PC-9 (cell line): ENCODE results near the gene PPP2R5C. TPM values are rescaled to one million over a fixed set of nuclear protein-coding genes. Genes with fewer than 3 reads are reported as not detected.

ENCODE experiments used
- BruUV-seq: library from RNA; stranded (reverse); fragments of 400-500 nt; replicated peaks from 2 replicates; lab custom pipeline; 2021; lab: Mats Ljungman, UMichigan
- CTCF ChIA-PET: fragments of 300-600 bp; sonication (Branson Sonifier 250); formaldehyde crosslinking; loops from one replicate; lab custom pipeline; 2022; ENCODE audit warnings: antibody characterized with exemption; lab: Charles Lee
- POLR2A ChIA-PET: fragments of 300-600 bp; sonication (Branson Sonifier 250); formaldehyde crosslinking; loops from one replicate; lab custom pipeline; 2022; ENCODE audit warnings: antibody characterized with exemption; ENCODE audit not compliant: unreplicated experiment; lab: Charles Lee
- DNase-seq, 2 experiments: peaks; one replicate each; pipeline versions ENCODE4 v3.0.0 to v3.0.0-alpha.2; 2015 to 2022; ENCODE audit warnings: mixed read lengths in 1 of 2
- H2AFZ ChIP-seq: fragments of 200-600 bp; sonication (generic); 2 replicates; pipeline ENCODE4 v1.8.1; 2017; ENCODE audit warnings: antibody characterized with exemption
- H3F3A ChIP-seq: fragments of 200-600 bp; sonication (generic); 2 replicates; pipeline ENCODE4 v1.8.1; 2017; ENCODE audit warnings: antibody characterized with exemption, mild to moderate bottlenecking, low read depth; ENCODE audit not compliant: insufficient read depth
- H3K27ac ChIP-seq: fragments of 200-600 bp; sonication (generic); 2 replicates; pipeline ENCODE4 v1.6.1; 2016; ENCODE audit warnings: mixed run types
- H3K27me3 ChIP-seq: fragments of 200-600 bp; sonication (generic); 2 replicates; pipeline ENCODE4 v1.6.1; 2016; ENCODE audit warnings: low read depth, mixed run types; ENCODE audit not compliant: insufficient read depth
- H3K36me3 ChIP-seq: fragments of 200-600 bp; sonication (generic); 2 replicates; pipeline ENCODE4 v1.6.1; 2016; ENCODE audit warnings: low read depth, mixed run types
- H3K4me1 ChIP-seq: fragments of 200-600 bp; sonication (generic); replicated peaks from 2 replicates; pipeline ENCODE4 v1.6.1; 2016; ENCODE audit warnings: mixed run types; ENCODE audit not compliant: insufficient read depth
- H3K4me2 ChIP-seq: fragments of 200-600 bp; sonication (generic); 2 replicates; pipeline ENCODE4 v1.6.1; 2017; ENCODE audit warnings: mixed run types
- H3K4me3 ChIP-seq: fragments of 200-600 bp; sonication (generic); 2 replicates; pipeline ENCODE4 v1.6.1; 2016; ENCODE audit warnings: mixed run types
- H3K79me2 ChIP-seq: fragments of 200-600 bp; sonication (generic); 2 replicates; pipeline ENCODE4 v1.6.1; 2017; ENCODE audit warnings: low read depth, mixed run types
- H3K9me2 ChIP-seq: fragments of 200-600 bp; sonication (generic); 2 replicates; pipeline ENCODE4 v1.8.1; 2017; ENCODE audit warnings: mild to moderate bottlenecking; ENCODE audit not compliant: insufficient read depth
- H3K9me3 ChIP-seq: fragments of 200-600 bp; sonication (generic); 2 replicates; pipeline ENCODE4 v1.8.1; 2016; ENCODE audit warnings: low read depth; ENCODE audit not compliant: insufficient read depth
- H4K20me1 ChIP-seq: fragments of 200-600 bp; sonication (generic); 2 replicates; pipeline ENCODE4 v1.8.1; 2017; ENCODE audit not compliant: insufficient read depth
- CTCF ChIP-seq: fragments of 200-600 bp; sonication (generic); conservative IDR thresholded peaks from 2 replicates; pipeline ENCODE4 v1.6.1; 2017; ENCODE audit warnings: mixed run types, antibody characterized with exemption, mild to moderate bottlenecking, moderate library complexity
- EZH2 ChIP-seq: fragments of 200-600 bp; sonication (generic); IDR thresholded peaks from 2 replicates; pipeline ENCODE4 v1.8.0; 2017; ENCODE audit warnings: antibody characterized with exemption, low read depth
- intact Hi-C: fragments of 100-400 bp; cut with micrococcal nuclease; formaldehyde crosslinking; loops from one replicate; pipeline ENCODE4 v1.10.0; 2022; ENCODE audit not compliant: unreplicated experiment
- total RNA-seq: library from RNA; stranded (reverse); gene quantifications from 2 replicates; pipeline ENCODE4 v1.2.3, GENCODE V29; 2021

Gene PPP2R5C
- total RNA-seq, 1 experiment from 2014 or later: 401 TPM

- Histone ChIP-seq H2AFZ (no peak overlapping the region), H3K36me3 (no peaks in the 10 kb centered on the region), H3K9me3 (no peaks in the 10 kb centered on the region), H3F3A (peaks cover 10% of the 10 kb centered on the region; the same call in 1 of the 2 replicates), H3K4me1 (peaks cover 11% of the 10 kb centered on the region), H3K4me3 (no peak overlapping the region), H3K79me2 (peaks cover 8% of the 10 kb centered on the region), H3K27ac (no peak overlapping the region), H3K4me2 (no peak overlapping the region), H3K9me2 (no peaks in the 10 kb centered on the region), H3K27me3 (no peaks in the 10 kb centered on the region), H4K20me1 (no peaks in the 10 kb centered on the region)
- no TSS peak for BruUV-seq
- peak in 1 of 2 experiments; percentile 32 for DNase-seq
- POLR2A ChIA-PET: no interaction called here
- CTCF ChIA-PET: interaction anchor here (0.6 kb wide), 1 partner anchor 779 kb away, joined by 3 read pairs; no protein-coding TSS in a partner anchor
- no peak for TF ChIP-seq EZH2
- intact Hi-C loops: no loop called here
These were observed 3.7 kb upstream of the PPP2R5C start for GRCh38 chr14:101757839-101758211.

- TF ChIP-seq EZH2 (no peak), CTCF (no peak)
- Histone ChIP-seq H2AFZ (no peak overlapping the region), H3F3A (peaks cover 15% of the 10 kb centered on the region; the same call in 1 of the 2 replicates), H4K20me1 (no peaks in the 10 kb centered on the region), H3K27me3 (no peaks in the 10 kb centered on the region), H3K4me2 (no peak overlapping the region), H3K9me2 (no peaks in the 10 kb centered on the region), H3K27ac (no peak overlapping the region), H3K9me3 (no peaks in the 10 kb centered on the region), H3K4me3 (no peak overlapping the region), H3K36me3 (peaks cover 8% of the 10 kb centered on the region), H3K4me1 (peaks cover 14% of the 10 kb centered on the region), H3K79me2 (peaks cover 20% of the 10 kb centered on the region)
- intact Hi-C loops: no loop called here
- peak in 1 of 2 experiments; percentile 33 for DNase-seq
- CTCF ChIA-PET: no interaction called here
- POLR2A ChIA-PET: interaction anchor here (0.7 to 0.9 kb wide), 2 partner anchors 21 to 28 kb away, joined by 3 to 4 read pairs; no protein-coding TSS in a partner anchor
- BruUV-seq: no TSS peak
These were observed 2.5 kb upstream of the PPP2R5C start for GRCh38 chr14:101758913-101759593.

- Histone ChIP-seq H2AFZ (no peak overlapping the region), H3F3A (peaks cover 25% of the 10 kb centered on the region; the same call in 1 of the 2 replicates), H3K9me3 (no peaks in the 10 kb centered on the region), H3K27ac (no peak overlapping the region), H3K4me2 (peak overlapping the region; percentile 71), H3K4me1 (peaks cover 21% of the 10 kb centered on the region), H3K27me3 (no peaks in the 10 kb centered on the region), H3K79me2 (peaks cover 21% of the 10 kb centered on the region), H3K36me3 (peaks cover 21% of the 10 kb centered on the region), H3K9me2 (no peaks in the 10 kb centered on the region), H3K4me3 (peak overlapping the region; percentile 42; the same call in 1 of the 2 replicates), H4K20me1 (no peaks in the 10 kb centered on the region)
- intact Hi-C loops: loop anchor here (1.0 to 2.0 kb wide), 3 partner anchors 29 to 378 kb away; partner anchors contain the start of gene WDR20
- POLR2A ChIA-PET: interaction anchor here (0.5 to 1.6 kb wide), 17 partner anchors 20 to 1622 kb away, joined by 3 to 44 read pairs (median 7); partner anchors contain the start of gene HSP90AA1
- peak; percentile 95 to 99 for DNase-seq
- CTCF ChIA-PET: interaction anchor here (0.5 to 1.4 kb wide), 13 partner anchors 11 to 1364 kb away, joined by 3 to 15 read pairs (median 6); no protein-coding TSS in a partner anchor
- BruUV-seq: no TSS peak
- TF ChIP-seq CTCF (no peak), EZH2 (no peak)
These were observed 1.1 kb upstream of the PPP2R5C start for GRCh38 chr14:101760138-101761011.
